LNCaP clone FGC (cell line): ENCODE data around the gene SMIM41.

Experiments used
- DNase-seq: peaks from one replicate; pipeline ENCODE4 v3.0.0-alpha.2; 2011; ENCODE audit warnings: low read depth
- H3K4me3 ChIP-seq: 2 replicates; pipeline ENCODE4 v1.5.1; 2011; ENCODE audit warnings: mild to moderate bottlenecking, low read depth, low read length, control low read depth
- CTCF ChIP-seq: IDR thresholded peaks from 2 replicates; pipeline ENCODE4 v1.5.1; 2012; ENCODE audit warnings: mild to moderate bottlenecking; ENCODE audit not compliant: control insufficient read depth, insufficient read depth; ENCODE audit errors: extremely low read depth

The SMIM41 gene

DNA sequence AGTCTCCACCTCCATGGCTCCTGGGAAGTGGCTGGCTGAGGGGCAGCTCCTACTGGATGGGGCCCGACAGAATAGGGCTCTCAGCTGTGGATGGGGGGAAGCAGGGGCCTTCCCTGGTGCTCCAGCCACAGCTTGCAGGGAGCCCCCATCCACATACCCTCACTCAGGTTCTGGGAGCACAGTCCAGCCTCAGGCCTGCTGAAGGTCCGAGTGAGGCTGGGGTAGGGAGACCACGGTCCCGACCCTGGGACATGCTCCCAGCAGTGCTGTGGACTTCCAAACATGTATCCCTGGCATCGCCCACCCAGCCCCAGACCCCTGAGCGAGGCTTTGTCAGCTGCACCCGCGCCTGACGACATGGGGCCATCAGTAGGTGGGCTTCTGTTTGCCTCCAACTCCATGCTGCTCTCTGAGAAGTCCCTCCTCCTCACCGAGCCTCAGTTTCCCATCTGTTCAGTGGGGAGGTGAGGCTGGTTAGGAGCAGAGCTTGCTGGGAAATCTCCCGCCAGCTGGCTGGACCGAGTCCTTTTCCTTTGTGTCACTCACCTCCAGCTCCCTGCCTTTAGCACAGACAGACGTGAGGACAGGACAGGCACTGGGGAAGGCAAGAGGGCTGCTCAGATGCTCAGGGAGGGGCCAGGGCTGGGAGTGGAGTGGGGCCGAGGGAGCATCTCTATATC lies 18.9 kb upstream of the SMIM41 start:
- TF ChIP-seq CTCF: no peak
- no peak for DNase-seq

DNA sequence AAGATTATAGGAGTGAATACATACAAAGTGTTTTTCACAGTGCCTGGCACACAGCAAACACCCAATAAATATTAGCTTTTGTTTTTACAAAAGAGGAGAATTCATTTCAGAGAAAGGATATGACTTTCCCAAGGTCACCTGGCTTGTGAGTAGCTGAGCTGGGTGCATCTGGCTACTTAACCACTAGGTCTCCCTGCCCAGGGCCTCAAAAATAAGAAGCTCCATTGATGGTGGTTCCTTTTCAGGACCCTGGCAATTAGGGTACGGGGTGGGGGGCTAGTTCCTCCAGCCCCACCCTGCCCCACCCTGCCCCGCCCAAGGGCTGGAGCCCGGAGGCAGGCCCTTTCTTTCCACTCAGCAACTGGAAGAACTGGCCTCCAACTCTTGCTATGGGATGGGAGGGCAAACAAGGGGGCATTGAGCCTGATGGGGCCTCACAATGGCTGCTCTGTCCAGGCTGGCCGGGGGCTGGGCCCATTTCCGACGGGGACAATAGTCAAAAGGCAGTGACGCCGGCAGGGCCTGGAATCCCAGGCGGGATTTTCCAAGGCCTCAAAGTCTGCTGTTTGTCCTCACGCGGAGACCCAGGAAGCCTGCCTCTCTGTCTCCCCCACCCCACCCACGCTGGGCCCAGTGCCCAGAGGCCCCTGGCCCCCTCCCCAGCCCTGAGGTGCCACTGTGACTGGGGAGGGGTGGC lies 17.9 kb upstream of the SMIM41 start:
- DNase-seq: no peak
- H3K4me3 ChIP-seq: no peak overlapping the region
- no peak for TF ChIP-seq CTCF

More for the DNA sequence above, 18.9 kb upstream of the SMIM41 start:
- no peak overlapping the region for H3K4me3 ChIP-seq

DNA sequence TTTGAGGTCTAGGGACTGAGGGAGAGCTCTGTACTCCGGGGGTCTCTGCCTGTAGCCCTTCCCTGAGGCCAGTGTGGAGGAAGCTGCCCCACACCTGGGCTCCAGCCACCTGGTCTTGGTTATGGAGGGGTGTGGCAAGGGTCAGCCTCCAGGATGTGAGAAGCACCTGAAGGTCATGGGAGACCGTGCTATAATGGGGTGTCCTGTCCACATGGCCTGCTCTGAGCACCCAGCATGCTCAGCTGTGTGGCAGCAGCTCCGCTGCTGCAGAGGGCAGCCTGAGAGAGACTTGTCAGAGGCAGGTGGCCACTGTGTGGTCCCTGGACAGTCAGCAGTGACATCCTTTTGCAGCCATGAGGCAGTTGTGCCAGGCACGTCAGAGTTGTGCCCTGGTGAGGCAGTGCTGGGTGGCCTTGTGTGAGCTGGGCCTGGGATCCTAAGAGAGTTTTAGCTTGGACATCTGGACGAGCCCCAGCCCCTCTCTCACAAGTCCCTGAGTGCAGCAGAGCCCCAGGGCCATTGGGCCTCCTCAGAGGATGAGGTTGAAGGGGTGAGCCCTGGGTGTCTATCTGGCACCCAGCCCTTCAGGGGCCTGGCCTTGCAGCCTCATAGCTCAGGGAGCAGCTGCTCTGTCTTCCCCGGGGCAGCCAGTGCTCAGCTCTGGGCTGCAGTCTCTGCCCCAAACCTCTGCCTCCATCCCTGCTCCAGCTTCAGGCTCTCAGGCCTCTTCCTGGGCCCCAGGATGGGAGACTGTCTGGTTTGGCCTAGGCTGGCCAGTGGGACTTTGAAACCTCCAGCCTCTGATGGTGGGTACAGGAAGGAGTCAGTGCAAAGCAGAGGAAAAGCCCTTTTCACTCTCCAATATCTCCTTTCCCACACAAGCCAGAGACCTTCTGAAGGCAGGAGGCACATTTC lies 17.1 kb upstream of the SMIM41 start:
- no peak for TF ChIP-seq CTCF
- DNase-seq: no peak
- H3K4me3 ChIP-seq: no peak overlapping the region

GRCh38 chr12:52063082-52063924 lies 16.2 kb upstream of the SMIM41 start:
- TF ChIP-seq CTCF: no peak
- DNase-seq: no peak
- H3K4me3 ChIP-seq: no peak overlapping the region

DNA sequence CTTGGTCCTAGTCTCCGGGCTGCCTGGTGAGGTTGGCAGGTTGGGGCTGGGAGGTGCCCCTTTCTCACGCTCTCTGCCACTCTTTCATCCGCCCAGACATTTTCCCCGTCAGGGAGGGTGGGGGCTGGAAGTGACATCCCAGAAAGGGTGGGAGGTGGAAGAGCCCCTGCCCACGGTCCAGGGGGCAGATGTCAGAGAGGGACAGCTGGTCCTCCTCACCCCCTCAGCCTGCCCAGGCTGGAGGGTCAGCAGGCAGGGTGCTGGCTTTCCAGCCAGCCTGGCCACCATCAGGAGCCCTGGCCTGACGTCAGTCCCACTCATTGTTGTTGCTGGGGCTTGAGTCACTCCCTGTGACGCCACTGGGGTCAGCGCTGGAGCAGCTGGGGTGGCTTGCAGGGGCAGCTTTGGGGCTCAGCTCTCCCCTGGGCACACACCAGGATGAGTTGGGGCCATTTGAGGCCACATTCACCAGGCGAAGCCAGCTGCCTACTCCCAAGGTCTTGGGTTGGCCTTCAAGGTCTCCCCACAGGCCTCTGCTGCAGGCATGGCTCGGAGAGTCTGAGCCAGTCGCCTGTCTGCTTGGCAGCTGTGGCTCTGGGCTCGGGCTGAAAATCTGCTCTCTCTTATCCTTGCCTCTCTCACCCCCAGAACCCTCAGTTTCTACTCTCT lies 15.4 kb upstream of the SMIM41 start:
- no peak for DNase-seq
- TF ChIP-seq CTCF: no peak
- no peak overlapping the region for H3K4me3 ChIP-seq
